Cardiac fibroblast (primary cell): ENCODE measurements around the gene SLC8A1.

Experiments used
- DNase-seq, 2 donors: peaks; one replicate each; pipeline versions ENCODE4 v3.0.0 to v3.0.0-alpha.2; 2010; ENCODE audit warnings: low read depth in 2 of 2
- H3K4me3 ChIP-seq, 2 donors: replicated peaks in 1 of 2; 1 replicate in 1 of 2; 2 replicates in 1 of 2; pipeline ENCODE4 v1.5.1; 2011; ENCODE audit warnings: low read depth in 2 of 2, low read length in 2 of 2, mild to moderate bottlenecking in 2 of 2, moderate library complexity in 1 of 2
- CTCF ChIP-seq: IDR thresholded peaks from one replicate; pipeline ENCODE4 v1.5.1; 2011; ENCODE audit warnings: low read depth, mild to moderate bottlenecking, low read length, inconsistent platforms

Gene SLC8A1

GRCh38 chr2:40097691-40098385, 354.1 kb downstream of the SLC8A1 start:
- TF ChIP-seq CTCF: no peak
- no peak overlapping the region for H3K4me3 ChIP-seq
- DNase-seq: peak; percentile 81 to 90

GRCh38 chr2:40096360-40096759, 355.5 kb downstream of the SLC8A1 start:
- no peak for TF ChIP-seq CTCF
- no peak overlapping the region for H3K4me3 ChIP-seq
- DNase-seq: peak; percentile 47 to 69

GRCh38 chr2:40095000-40095399, 356.9 kb downstream of the SLC8A1 start:
- H3K4me3 ChIP-seq: no peak overlapping the region
- TF ChIP-seq CTCF: no peak
- DNase-seq: peak; percentile 79 to 88

GRCh38 chr2:40094451-40094850, 357.4 kb downstream of the SLC8A1 start:
- H3K4me3 ChIP-seq: no peak overlapping the region
- TF ChIP-seq CTCF: no peak
- DNase-seq: no peak

GRCh38 chr2:40093021-40093675, 358.7 kb downstream of the SLC8A1 start:
- no peak overlapping the region for H3K4me3 ChIP-seq
- no peak for TF ChIP-seq CTCF
- DNase-seq: peak; percentile 43 to 79

- no peak for DNase-seq
- TF ChIP-seq CTCF: no peak
- no peak overlapping the region for H3K4me3 ChIP-seq
Measured at GRCh38 chr2:40090044-40090443, 361.8 kb downstream of the SLC8A1 start.

GRCh38 chr2:40087927-40088326, 364.0 kb downstream of the SLC8A1 start:
- H3K4me3 ChIP-seq: no peak overlapping the region
- no peak for TF ChIP-seq CTCF
- no peak for DNase-seq
